Measurements from ENCODE around the gene MSI2.

Gene MSI2

GRCh38 chr17:57649191-57649590 lies 392.9 kb downstream of the MSI2 start:
- Histone ChIP-seq H3K9me2 (replicated peaks; ENCODE audit: control insufficient read depth, low read length) (no peaks in the 10 kb centered on the region), H3K4me3 (ENCODE audit: low read length) (no peak overlapping the region), H4K20me1 (ENCODE audit: control insufficient read depth, insufficient read depth, low read depth, low read length) (no peaks in the 10 kb centered on the region), H3K9me3 (ENCODE audit: control insufficient read depth, insufficient read depth, low read length) (no peaks in the 10 kb centered on the region), H3K4me1 (ENCODE audit: control insufficient read depth, low read length) (no peaks in the 10 kb centered on the region), H3K4me2 (ENCODE audit: low read length) (no peak overlapping the region), H3K79me2 (ENCODE audit: control insufficient read depth, low read length) (no peaks in the 10 kb centered on the region), H3K36me3 (ENCODE audit: control insufficient read depth, low read length) (peaks cover 7% of the 10 kb centered on the region; the same call in 1 of the 2 replicates), H3F3A (ENCODE audit: control insufficient read depth, insufficient read depth) (no peaks in the 10 kb centered on the region), H3K27me3 (ENCODE audit: control insufficient read depth, low read length) (no peaks in the 10 kb centered on the region), H3K27ac (ENCODE audit: low read depth, low read length) (no peak overlapping the region)
- TF ChIP-seq CTCF (IDR thresholded peaks at IDR 0.05; ENCODE audit: low read depth, low read length, poor library complexity, severe bottlenecking): no peak
- TF ChIP-seq EZH2phosphoT487 (IDR thresholded peaks at IDR 0.05; ENCODE audit: borderline replicate concordance, low read length): no peak

- Histone ChIP-seq H3K4me2 (ENCODE audit: low read length) (no peak overlapping the region), H3K27ac (ENCODE audit: low read depth, low read length) (no peak overlapping the region), H3F3A (ENCODE audit: control insufficient read depth, insufficient read depth) (no peaks in the 10 kb centered on the region), H3K36me3 (ENCODE audit: control insufficient read depth, low read length) (peaks cover 4% of the 10 kb centered on the region; the same call in 1 of the 2 replicates), H3K27me3 (ENCODE audit: control insufficient read depth, low read length) (no peaks in the 10 kb centered on the region), H3K79me2 (ENCODE audit: control insufficient read depth, low read length) (no peaks in the 10 kb centered on the region), H3K9me2 (replicated peaks; ENCODE audit: control insufficient read depth, low read length) (no peaks in the 10 kb centered on the region), H3K4me3 (ENCODE audit: low read length) (no peak overlapping the region), H3K9me3 (ENCODE audit: control insufficient read depth, insufficient read depth, low read length) (no peaks in the 10 kb centered on the region), H4K20me1 (ENCODE audit: control insufficient read depth, insufficient read depth, low read depth, low read length) (no peaks in the 10 kb centered on the region), H3K4me1 (ENCODE audit: control insufficient read depth, low read length) (no peaks in the 10 kb centered on the region)
- no peak for TF ChIP-seq CTCF (IDR thresholded peaks at IDR 0.05; ENCODE audit: low read depth, low read length, poor library complexity, severe bottlenecking)
- no peak for TF ChIP-seq EZH2phosphoT487 (IDR thresholded peaks at IDR 0.05; ENCODE audit: borderline replicate concordance, low read length)
These were observed 393.6 kb downstream of the MSI2 start for GRCh38 chr17:57649731-57650484.

GRCh38 chr17:57650548-57650947 lies 394.2 kb downstream of the MSI2 start:
- H3K27ac ChIP-seq (ENCODE audit: low read depth, low read length): no peak overlapping the region
- no peaks in the 10 kb centered on the region for H3F3A ChIP-seq (ENCODE audit: control insufficient read depth, insufficient read depth)
- no peaks in the 10 kb centered on the region for H3K9me2 ChIP-seq (replicated peaks; ENCODE audit: control insufficient read depth, low read length)
- no peaks in the 10 kb centered on the region for H3K79me2 ChIP-seq (ENCODE audit: control insufficient read depth, low read length)
- peaks cover 4% of the 10 kb centered on the region; the same call in 1 of the 2 replicates for H3K36me3 ChIP-seq (ENCODE audit: control insufficient read depth, low read length)
- H3K4me1 ChIP-seq (ENCODE audit: control insufficient read depth, low read length): no peaks in the 10 kb centered on the region
- TF ChIP-seq CTCF (IDR thresholded peaks at IDR 0.05; ENCODE audit: low read depth, low read length, poor library complexity, severe bottlenecking): no peak
- no peak for TF ChIP-seq EZH2phosphoT487 (IDR thresholded peaks at IDR 0.05; ENCODE audit: borderline replicate concordance, low read length)
- no peak overlapping the region for H3K4me2 ChIP-seq (ENCODE audit: low read length)
- no peaks in the 10 kb centered on the region for H3K27me3 ChIP-seq (ENCODE audit: control insufficient read depth, low read length)
- H3K9me3 ChIP-seq (ENCODE audit: control insufficient read depth, insufficient read depth, low read length): no peaks in the 10 kb centered on the region
- no peak overlapping the region for H3K4me3 ChIP-seq (ENCODE audit: low read length)
- H4K20me1 ChIP-seq (ENCODE audit: control insufficient read depth, insufficient read depth, low read depth, low read length): no peaks in the 10 kb centered on the region

Measured in DOHH2 (cell line).